Measurements from ENCODE around the gene TMEM236.

Gene TMEM236

GRCh38 chr10:17831896-17832295, 79.9 kb downstream of the TMEM236 start:
- no peak for DNase-seq

GRCh38 chr10:17833656-17834055, 81.7 kb downstream of the TMEM236 start:
- no peak for DNase-seq

- no peak for DNase-seq
Measured at GRCh38 chr10:17835688-17836087, 83.7 kb downstream of the TMEM236 start.

GRCh38 chr10:17836942-17837341, 84.9 kb downstream of the TMEM236 start:
- DNase-seq, result no peak

GRCh38 chr10:17838080-17838648, 86.2 kb downstream of the TMEM236 start:
- DNase-seq, result no peak

GRCh38 chr10:17841050-17841449, 89.0 kb downstream of the TMEM236 start:
- no peak for DNase-seq

GRCh38 chr10:17842641-17843040, 90.6 kb downstream of the TMEM236 start:
- no peak for DNase-seq

GRCh38 chr10:17847585-17848296, 95.7 kb downstream of the TMEM236 start:
- no peak for DNase-seq

GRCh38 chr10:17848646-17849045, 96.6 kb downstream of the TMEM236 start:
- no peak for DNase-seq
